ENCODE measurements around the gene LCN2. TPM values are rescaled to one million over a fixed set of nuclear protein-coding genes. Genes with fewer than 3 reads are reported as not detected.
A peak's percentile ranks its signal among the peaks of the same experiment; 100 is the strongest.

Gene LCN2
- total RNA-seq, 1 donor from 2014 or later: 14.3 TPM

DNA sequence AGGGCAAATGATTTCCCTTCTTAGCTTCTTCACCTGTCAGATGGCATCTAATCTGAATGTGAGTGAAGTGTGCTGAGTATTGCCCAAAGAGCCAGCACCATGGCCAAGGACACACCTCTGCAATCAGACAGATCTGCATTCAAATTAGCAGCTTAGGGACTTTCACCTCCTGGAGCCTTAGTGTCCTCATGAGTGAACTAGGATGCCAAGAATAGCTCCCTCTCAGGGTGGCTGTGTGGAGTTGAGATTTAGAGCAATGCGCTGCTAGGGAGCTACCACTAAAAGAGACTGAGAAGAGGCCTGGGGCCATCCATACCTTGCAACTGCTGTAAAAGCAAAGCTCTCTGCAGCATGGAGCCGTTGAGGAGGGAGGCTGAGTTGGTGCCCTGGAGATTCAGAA lies 40.8 kb downstream of the LCN2 start:
- no peak overlapping the region for H3K27ac ChIP-seq
- no peak for ATAC-seq
- no peak overlapping the region for H3K4me3 ChIP-seq

GRCh38 chr9:128190516-128191405 lies 41.5 kb downstream of the LCN2 start:
- ATAC-seq (peak; percentile 26), DNase-seq (no peak)
- H3K27ac ChIP-seq: peak overlapping the region; percentile 85
- no peaks in the 10 kb centered on the region for H3K27me3 ChIP-seq
- H3K4me1 ChIP-seq: peaks cover 18% of the 10 kb centered on the region
- intact Hi-C loops (cut with DNase I): no loop called here
- H3K9me3 ChIP-seq: no peaks in the 10 kb centered on the region
- H3K36me3 ChIP-seq: peaks cover 23% of the 10 kb centered on the region
- TF ChIP-seq CTCF (IDR thresholded peaks at IDR 0.05): no peak
- peak overlapping the region; percentile 78 for H3K4me3 ChIP-seq

More for the DNA sequence above, 40.8 kb downstream of the LCN2 start:
- no peaks in the 10 kb centered on the region for H3K9me3 ChIP-seq
- H3K36me3 ChIP-seq: peaks cover 31% of the 10 kb centered on the region
- no peak for TF ChIP-seq CTCF (IDR thresholded peaks at IDR 0.05)
- intact Hi-C loops (cut with DNase I): no loop called here
- no peak for DNase-seq
- H3K4me1 ChIP-seq: peaks cover 18% of the 10 kb centered on the region
- H3K27me3 ChIP-seq: no peaks in the 10 kb centered on the region

DNA sequence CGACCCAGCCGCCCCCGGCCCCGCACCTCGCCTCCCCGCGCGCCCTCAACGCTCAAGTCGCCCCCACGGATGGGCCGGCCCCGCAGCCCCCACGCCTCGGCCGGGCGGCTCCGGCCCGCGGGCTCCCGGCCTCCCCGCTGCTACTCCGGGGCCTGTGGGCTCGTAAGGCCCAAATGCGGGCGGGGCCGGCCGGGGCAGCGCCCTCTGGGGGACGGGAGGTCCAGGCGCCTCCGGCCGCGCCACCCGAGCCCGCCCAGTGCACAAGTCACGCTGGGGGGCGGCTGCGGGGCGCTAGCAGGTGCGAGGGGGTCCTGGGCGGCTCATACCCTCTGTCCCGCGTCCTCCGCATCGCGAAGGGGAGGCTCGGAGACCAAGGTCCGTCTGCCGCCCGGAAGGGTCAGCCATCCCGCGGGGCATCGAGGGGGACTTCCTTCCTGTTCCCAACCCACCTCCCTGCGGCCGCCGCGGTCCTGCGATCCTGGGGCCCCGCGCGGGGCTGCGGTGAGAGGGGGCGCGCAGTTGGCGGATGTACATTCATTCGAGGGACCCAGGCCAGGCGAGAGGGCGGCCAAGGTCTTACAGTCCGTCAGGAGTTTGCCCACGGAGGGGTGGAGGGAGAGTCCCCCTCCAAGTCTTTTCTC lies 42.3 kb downstream of the LCN2 start, which contains the start of gene CIZ1:
Gene CIZ1, minus strand, starts transcription at position 167 of the 641 bp plus-strand sequence. CDS start 715 bp downstream, outside the sequence.
- DNase-seq: peak; percentile 92
- intact Hi-C loops (cut with DNase I): no loop called here
- H3K36me3 ChIP-seq: peaks cover 21% of the 10 kb centered on the region
- peak; percentile 95 for ATAC-seq
- H3K9me3 ChIP-seq: no peaks in the 10 kb centered on the region
- peaks cover 18% of the 10 kb centered on the region for H3K4me1 ChIP-seq
- H3K27ac ChIP-seq: peak within 1 kb of the TSS; percentile 85
- H3K4me3 ChIP-seq: peak within 1 kb of the TSS; percentile 78
- H3K27me3 ChIP-seq: no peaks in the 10 kb centered on the region
- peak; percentile 78 for TF ChIP-seq CTCF (IDR thresholded peaks at IDR 0.05)

GRCh38 chr9:128192601-128193371 lies 43.5 kb downstream of the LCN2 start:
- ATAC-seq: peak; percentile 86
- H3K36me3 ChIP-seq: peaks cover 13% of the 10 kb centered on the region
- H3K9me3 ChIP-seq: no peaks in the 10 kb centered on the region
- H3K4me1 ChIP-seq: peaks cover 18% of the 10 kb centered on the region
- peak overlapping the region; percentile 78 for H3K4me3 ChIP-seq
- DNase-seq: peak; percentile 91
- H3K27me3 ChIP-seq: no peaks in the 10 kb centered on the region
- H3K27ac ChIP-seq: peak overlapping the region; percentile 85
- no peak for TF ChIP-seq CTCF (IDR thresholded peaks at IDR 0.05)
- intact Hi-C loops (cut with DNase I): no loop called here

DNA sequence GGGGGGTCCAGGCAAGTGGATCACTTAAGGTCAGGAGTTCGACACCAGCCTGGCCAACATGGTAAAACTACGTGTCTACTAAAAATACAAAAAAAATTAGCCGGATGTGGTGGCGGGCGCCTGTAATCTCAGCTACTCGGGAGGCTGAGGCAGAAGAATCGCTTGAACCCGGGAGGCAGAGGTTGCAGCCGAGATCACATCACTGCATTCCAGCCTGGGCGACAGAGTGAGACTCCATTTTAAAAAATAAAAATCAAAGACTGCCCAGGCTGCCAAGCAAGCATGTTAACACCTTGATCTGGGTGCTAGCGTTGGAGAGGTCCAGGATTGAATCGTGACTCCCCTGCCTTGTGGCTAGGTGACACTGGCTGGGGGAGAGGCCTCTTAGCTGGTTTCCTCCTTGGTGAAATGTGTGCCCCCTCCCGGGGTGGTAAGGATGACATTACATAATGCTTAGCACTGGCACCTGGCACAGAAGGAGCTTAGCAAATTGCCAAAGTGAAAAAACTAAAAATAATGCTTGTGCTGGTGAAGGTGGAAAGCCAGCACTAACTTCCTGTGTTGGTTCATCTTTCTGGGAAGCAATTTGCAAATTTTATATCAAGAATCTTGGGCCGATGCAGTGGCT lies 44.3 kb downstream of the LCN2 start:
- DNase-seq: no peak
- H3K4me3 ChIP-seq: no peak overlapping the region
- no peak for ATAC-seq

More for the DNA sequence above, 44.3 kb downstream of the LCN2 start:
- no peaks in the 10 kb centered on the region for H3K9me3 ChIP-seq
- intact Hi-C loops (cut with DNase I): no loop called here
- no peak overlapping the region for H3K27ac ChIP-seq
- H3K4me1 ChIP-seq: peaks cover 18% of the 10 kb centered on the region
- H3K36me3 ChIP-seq: peaks cover 8% of the 10 kb centered on the region
- TF ChIP-seq CTCF (IDR thresholded peaks at IDR 0.05): no peak
- H3K27me3 ChIP-seq: no peaks in the 10 kb centered on the region
